Measurements from ENCODE around the gene CLEC7A. TPM values are rescaled to one million over a fixed set of nuclear protein-coding genes. Genes with fewer than 3 reads are reported as not detected.

CLEC7A gene
- polyA plus RNA-seq, 3 donors: 235 to 809 (median 304) TPM

- no CpG with 5 or more reads among the region's 4 CpGs for WGBS (ENCODE audit: insufficient coverage)
- no peak for TF ChIP-seq CTCF (IDR thresholded peaks at IDR 0.05)
- no peaks in the 10 kb centered on the region for H3K27me3 ChIP-seq (ENCODE audit: control insufficient read depth in 2 of 2, insufficient read depth in 2 of 2, low read length in 2 of 2)
- H3K9ac ChIP-seq (ENCODE audit: insufficient read depth, low read length, poor library complexity, severe bottlenecking): no peak overlapping the region
- H3K4me1 Mint-ChIP-seq: peaks cover 28% of the 10 kb centered on the region
- peaks cover 38 to 40% of the 10 kb centered on the region in 2 donors for H3K4me1 ChIP-seq (ENCODE audit: control insufficient read depth in 1 of 2, insufficient read depth in 2 of 2, low read length in 2 of 2)
- no peaks in the 10 kb centered on the region for H3K9me3 Mint-ChIP-seq
- no peaks in the 10 kb centered on the region for H3K79me2 ChIP-seq (ENCODE audit: insufficient read depth, low read length)
- peak overlapping the region in 1 of 2 donors; percentile 67 for H3K27ac ChIP-seq (ENCODE audit: low read depth in 1 of 2, low read length in 2 of 2)
- H3K4me3 ChIP-seq (replicated peaks in 1 of 3; ENCODE audit: low read depth in 2 of 3, low read length in 3 of 3): peak overlapping the region; percentile 12 to 61 (median 25)
- no peak overlapping the region for H3K27ac Mint-ChIP-seq
- H3K27me3 Mint-ChIP-seq (ENCODE audit: low read depth in 3 of 3): no peaks in the 10 kb centered on the region
- no peak overlapping the region for H2AFZ ChIP-seq (ENCODE audit: insufficient read depth, low read depth, low read length, poor library complexity, severe bottlenecking)
- H3K9me3 ChIP-seq (replicated peaks in 1 of 2; ENCODE audit: control insufficient read depth in 1 of 2, insufficient read depth in 1 of 2, low read length in 2 of 2): no peaks in the 10 kb centered on the region
- peaks cover 4 to 7% of the 10 kb centered on the region in 2 donors for H3K36me3 Mint-ChIP-seq
- no peaks in the 10 kb centered on the region for H4K20me1 ChIP-seq (ENCODE audit: insufficient read depth, low read length)
- peaks cover 0 to 6% of the 10 kb centered on the region in 2 donors for H3K36me3 ChIP-seq (replicated peaks in 1 of 2; ENCODE audit: control insufficient read depth in 1 of 2, insufficient read depth in 2 of 2, low read length in 2 of 2)
- intact Hi-C loops (cut with micrococcal nuclease): no loop called here
- H3K4me3 Mint-ChIP-seq: no peak overlapping the region
- H3K4me2 ChIP-seq (replicated peaks; ENCODE audit: extremely low read depth, low read length, poor library complexity, severe bottlenecking): peak overlapping the region; percentile 69
- peak; percentile 24 to 73 (median 71) for DNase-seq
These were observed 35.2 kb downstream of the CLEC7A start for GRCh38 chr12:10094646-10095395.

GRCh38 chr12:10088955-10089900 is 40.8 kb downstream of the CLEC7A start:
- Histone ChIP-seq H3K36me3 (replicated peaks in 1 of 2; ENCODE audit: control insufficient read depth in 1 of 2, insufficient read depth in 2 of 2, low read length in 2 of 2) (peaks cover 0 to 2% of the 10 kb centered on the region in 2 donors), H3K4me1 (ENCODE audit: control insufficient read depth in 1 of 2, insufficient read depth in 2 of 2, low read length in 2 of 2) (peaks cover 32 to 37% of the 10 kb centered on the region in 2 donors), H4K20me1 (ENCODE audit: insufficient read depth, low read length) (no peaks in the 10 kb centered on the region), H3K4me3 (replicated peaks in 1 of 3; ENCODE audit: low read depth in 2 of 3, low read length in 3 of 3) (peak overlapping the region in 1 of 3 experiments; percentile 23), H2AFZ (ENCODE audit: insufficient read depth, low read depth, low read length, poor library complexity, severe bottlenecking) (peak overlapping the region; percentile 29), H3K27me3 (ENCODE audit: control insufficient read depth in 2 of 2, insufficient read depth in 2 of 2, low read length in 2 of 2) (no peaks in the 10 kb centered on the region), H3K27ac (ENCODE audit: low read depth in 1 of 2, low read length in 2 of 2) (peak overlapping the region in 1 of 2 donors; percentile 55), H3K79me2 (ENCODE audit: insufficient read depth, low read length) (no peaks in the 10 kb centered on the region), H3K9ac (ENCODE audit: insufficient read depth, low read length, poor library complexity, severe bottlenecking) (no peak overlapping the region), H3K4me2 (replicated peaks; ENCODE audit: extremely low read depth, low read length, poor library complexity, severe bottlenecking) (peak overlapping the region; percentile 45), H3K9me3 (replicated peaks in 1 of 2; ENCODE audit: control insufficient read depth in 1 of 2, insufficient read depth in 1 of 2, low read length in 2 of 2) (peaks cover 2 to 5% of the 10 kb centered on the region in 2 donors)
- Mint-ChIP-seq H3K27me3 (ENCODE audit: low read depth in 3 of 3) (peaks cover 0 to 1% (median 0%) of the 10 kb centered on the region in 3 donors), H3K27ac (peak overlapping the region in 5 of 7 donors; percentile 6 to 85 (median 64)), H3K4me1 (peaks cover 33% of the 10 kb centered on the region), H3K4me3 (peak overlapping the region in 1 of 2 donors; percentile 27), H3K36me3 (peaks cover 7 to 8% of the 10 kb centered on the region in 2 donors), H3K9me3 (peaks cover 3 to 10% (median 7%) of the 10 kb centered on the region in 7 donors)
- TF ChIP-seq CTCF (IDR thresholded peaks at IDR 0.05): no peak
- WGBS (ENCODE audit: insufficient coverage): 83% methylated on average over 2 of the region's 8 CpGs
- DNase-seq: peak in 1 of 3 donors; percentile 27
- intact Hi-C loops (cut with micrococcal nuclease): no loop called here
